ENCODE data around the gene NOL6.

- TF ChIP-seq CTCF (IDR thresholded peaks at IDR 0.05; ENCODE audit: low read length) (no peak), EZH2 (optimal IDR thresholded peaks at IDR 0.05; ENCODE audit: low read depth, low read length) (no peak)
Observed at GRCh38 chr9:33435821-33436277, 37.9 kb downstream of the NOL6 start.
